K562 (cell line): Measurements from ENCODE around the gene METTL25B. TPM values are rescaled to one million over a fixed set of nuclear protein-coding genes. Genes with fewer than 3 reads are reported as not detected.

Experiments used
- CC2D1A ChIP-seq: fragments of 450-650 bp; IDR thresholded peaks from 2 replicates; pipeline ENCODE4 v1.6.1; 2017; ENCODE audit warnings: mild to moderate bottlenecking
- CCAR2 ChIP-seq: fragments of 200-400 bp; formaldehyde crosslinking; IDR thresholded peaks from 2 replicates; pipeline ENCODE4 v1.6.1; 2017; ENCODE audit warnings: mild to moderate bottlenecking, low read depth, low read length
- ELF4 ChIP-seq: fragments of 450-650 bp; formaldehyde crosslinking; IDR thresholded peaks from 2 replicates; pipeline ENCODE4 v1.4.0; 2022; ENCODE audit warnings: missing genetic modification characterization
- EZH2 ChIP-seq: IDR thresholded peaks from 2 replicates; pipeline ENCODE4 v1.6.1; 2012; ENCODE audit warnings: low read depth, mild to moderate bottlenecking, inconsistent platforms, low read length, borderline replicate concordance
- GABPB1 ChIP-seq: sonication (generic); formaldehyde crosslinking; IDR thresholded peaks from 2 replicates; pipeline ENCODE4 v1.8.0; 2022; ENCODE audit warnings: mild to moderate bottlenecking, missing genetic modification reagents
- HMG20B ChIP-seq: fragments of 250-450 bp; sonication (Bioruptor Pico); IDR thresholded peaks from 2 replicates; pipeline ENCODE4 v1.5.0; 2021; ENCODE audit warnings: mild to moderate bottlenecking
- MIER1 ChIP-seq: fragments of 450-650 bp; IDR thresholded peaks from 2 replicates; pipeline ENCODE4 v1.6.1; 2016; ENCODE audit warnings: antibody characterized with exemption, mild to moderate bottlenecking, low read depth
- MTF1 ChIP-seq: fragments of 250-450 bp; sonication (Bioruptor Pico); IDR thresholded peaks from 2 replicates; pipeline ENCODE4 v1.9.0; 2021; ENCODE audit warnings: moderate library complexity, mild to moderate bottlenecking, inconsistent platforms, borderline replicate concordance
- SIRT6 ChIP-seq: IDR thresholded peaks from one replicate; pipeline ENCODE4 v1.6.1; 2012; ENCODE audit warnings: low read depth, mild to moderate bottlenecking, control low read depth, inconsistent platforms, low read length, moderate library complexity
- ZNF124 ChIP-seq: sonication (generic); formaldehyde crosslinking; IDR thresholded peaks from 2 replicates; pipeline ENCODE4 v1.8.1; 2022; ENCODE audit warnings: missing genetic modification reagents
- ZNF133 ChIP-seq: fragments of 250-450 bp; sonication (Bioruptor Pico); IDR thresholded peaks from 2 replicates; pipeline ENCODE4 v1.4.0; 2020; ENCODE audit warnings: mild to moderate bottlenecking
- ZNF140 ChIP-seq: fragments of 250-450 bp; sonication (Bioruptor Pico); IDR thresholded peaks from 2 replicates; pipeline ENCODE4 v1.8.0; 2021; ENCODE audit warnings: moderate library complexity, mild to moderate bottlenecking, inconsistent platforms
- ZNF551 ChIP-seq: fragments of 250-450 bp; sonication (Bioruptor Pico); IDR thresholded peaks from 2 replicates; pipeline ENCODE4 v1.5.0; 2021; ENCODE audit warnings: mild to moderate bottlenecking, moderate library complexity
- polyA plus RNA-seq, 8 experiments: library from polyadenylated mRNA; depleted of rRNA in 4 of 8; stranded (reverse) in 5 of 8; unstranded in 3 of 8; fragments of >200 nt; fragmentation: Nextera tagmentation in 2 of 8; fragmentation: Illumina TruSeq in 1 of 8; extraction: Ambion mirVana in 2 of 8; extraction: Trizol in 1 of 8; gene quantifications; 2 replicates each; pipeline versions ENCODE4 v1.2.1 to v1.2.3, GENCODE V29; 2011 to 2014; ENCODE audit warnings: inconsistent platforms in 1 of 8, missing spikeins in 1 of 8
- total RNA-seq, 7 experiments: library from RNA; depleted of rRNA in 6 of 7; stranded (reverse); fragments of >200 nt in 6 of 7; fragmentation: Illumina TruSeq in 2 of 7; extraction: Trizol in 2 of 7; gene quantifications; 2 replicates each; pipeline versions ENCODE4 v1.2.1 to v1.2.3, GENCODE V29; 2011 to 2021; ENCODE audit warnings: low replicate concordance in 1 of 7
- TF ChIP-seq, protein P1 (sequence below): fragments of 250-450 bp; sonication (Bioruptor Pico); IDR thresholded peaks from 2 replicates; pipeline ENCODE4 v1.8.0; 2022; ENCODE audit warnings: inconsistent platforms
- TF ChIP-seq, protein P2 (sequence below): sonication (generic); formaldehyde crosslinking; IDR thresholded peaks from 2 replicates; pipeline ENCODE4 v1.8.0; 2023; ENCODE audit warnings: mild to moderate bottlenecking, missing genetic modification reagents

Gene METTL25B
- total and polyA plus RNA-seq, 9 of the 15 experiments (the other 6 are each of a cell fraction or from before 2014, with no cell fraction given): 7.7 to 48.3 (median 33.1) TPM

DNA sequence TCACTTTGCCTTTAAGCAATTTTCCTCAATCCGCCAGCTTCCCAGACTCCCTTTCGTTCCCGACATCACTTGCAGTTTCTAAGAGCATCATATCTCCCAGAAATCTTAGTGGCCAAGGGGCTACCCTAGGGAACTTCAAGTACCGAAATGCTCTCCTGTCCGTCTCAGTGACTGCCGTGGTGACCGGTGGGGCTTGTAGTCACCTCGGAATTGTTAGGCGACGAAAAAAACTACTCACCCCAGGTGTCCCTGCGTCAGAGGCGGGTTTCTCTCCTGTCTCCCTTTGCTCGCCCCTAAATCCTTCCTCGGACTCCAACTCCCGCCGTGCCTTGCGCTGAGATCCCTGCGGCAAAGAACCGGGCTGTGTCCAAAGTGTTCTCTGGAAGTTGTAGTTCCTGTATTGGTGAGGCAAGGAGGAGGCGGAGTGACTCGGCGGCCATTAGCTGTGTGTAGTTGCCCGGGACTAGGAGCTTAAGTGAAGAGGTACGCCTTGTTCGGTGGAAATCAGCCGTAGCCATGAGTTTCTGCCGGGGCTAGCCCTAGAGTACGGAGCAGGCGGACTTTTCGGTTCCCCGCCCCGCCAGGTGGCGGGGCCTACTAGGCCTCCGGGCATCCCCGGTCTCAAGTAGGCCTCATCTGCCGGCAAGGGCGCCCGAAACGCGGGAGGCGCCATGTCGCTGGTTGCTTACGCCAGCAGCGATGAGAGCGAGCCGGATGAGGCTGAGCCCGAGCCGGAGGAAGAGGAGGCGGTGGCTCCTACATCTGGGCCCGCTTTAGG, 39.0 kb downstream of the METTL25B start, which contains the start of gene PRCC (continued):
- no peak for TF ChIP-seq CCAR2
- no peak for TF ChIP-seq ELF4 (CRISPR knock-in tag)
- TF ChIP-seq ZNF551 (CRISPR knock-in tag): no peak
- TF ChIP-seq ZNF124 (CRISPR knock-in tag): no peak
- TF ChIP-seq SIRT6: no peak
- TF ChIP-seq, protein P1, sequence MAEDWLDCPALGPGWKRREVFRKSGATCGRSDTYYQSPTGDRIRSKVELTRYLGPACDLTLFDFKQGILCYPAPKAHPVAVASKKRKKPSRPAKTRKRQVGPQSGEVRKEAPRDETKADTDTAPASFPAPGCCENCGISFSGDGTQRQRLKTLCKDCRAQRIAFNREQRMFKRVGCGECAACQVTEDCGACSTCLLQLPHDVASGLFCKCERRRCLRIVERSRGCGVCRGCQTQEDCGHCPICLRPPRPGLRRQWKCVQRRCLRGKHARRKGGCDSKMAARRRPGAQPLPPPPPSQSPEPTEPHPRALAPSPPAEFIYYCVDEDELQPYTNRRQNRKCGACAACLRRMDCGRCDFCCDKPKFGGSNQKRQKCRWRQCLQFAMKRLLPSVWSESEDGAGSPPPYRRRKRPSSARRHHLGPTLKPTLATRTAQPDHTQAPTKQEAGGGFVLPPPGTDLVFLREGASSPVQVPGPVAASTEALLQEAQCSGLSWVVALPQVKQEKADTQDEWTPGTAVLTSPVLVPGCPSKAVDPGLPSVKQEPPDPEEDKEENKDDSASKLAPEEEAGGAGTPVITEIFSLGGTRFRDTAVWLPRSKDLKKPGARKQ (CRISPR knock-in tag): no peak
- TF ChIP-seq, protein P2, sequence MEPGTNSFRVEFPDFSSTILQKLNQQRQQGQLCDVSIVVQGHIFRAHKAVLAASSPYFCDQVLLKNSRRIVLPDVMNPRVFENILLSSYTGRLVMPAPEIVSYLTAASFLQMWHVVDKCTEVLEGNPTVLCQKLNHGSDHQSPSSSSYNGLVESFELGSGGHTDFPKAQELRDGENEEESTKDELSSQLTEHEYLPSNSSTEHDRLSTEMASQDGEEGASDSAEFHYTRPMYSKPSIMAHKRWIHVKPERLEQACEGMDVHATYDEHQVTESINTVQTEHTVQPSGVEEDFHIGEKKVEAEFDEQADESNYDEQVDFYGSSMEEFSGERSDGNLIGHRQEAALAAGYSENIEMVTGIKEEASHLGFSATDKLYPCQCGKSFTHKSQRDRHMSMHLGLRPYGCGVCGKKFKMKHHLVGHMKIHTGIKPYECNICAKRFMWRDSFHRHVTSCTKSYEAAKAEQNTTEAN (CRISPR knock-in tag): 0 out of 2 replicates have a peak, but pooled peaks have one; percentile 63
- no peak for TF ChIP-seq ZNF133 (CRISPR knock-in tag)
- no peak for TF ChIP-seq ZNF140 (CRISPR knock-in tag)
- no peak for TF ChIP-seq MIER1
- TF ChIP-seq EZH2: no peak
- no peak for TF ChIP-seq HMG20B (CRISPR knock-in tag)
- no peak for TF ChIP-seq MTF1 (CRISPR knock-in tag)
- TF ChIP-seq CC2D1A: no peak
- peak; percentile 81 for TF ChIP-seq GABPB1 (CRISPR knock-in tag)
